PC-3 (cell line): ENCODE measurements around the gene CHSY1.

Experiments used
- CTCF ChIP-seq: fragments of 300-600 bp; sonication (generic); conservative IDR thresholded peaks from 2 replicates; pipeline ENCODE4 v1.5.1; 2017; ENCODE audit warnings: antibody characterized with exemption, low read depth, mild to moderate bottlenecking, low read length
- EZH2 ChIP-seq: fragments of 300-600 bp; sonication (generic); IDR thresholded peaks from one replicate; pipeline ENCODE4 v1.6.1; 2017; ENCODE audit warnings: antibody characterized with exemption, mild to moderate bottlenecking, low read length; ENCODE audit not compliant: unreplicated experiment

- TF ChIP-seq EZH2 (no peak), CTCF (no peak)
Observed at GRCh38 chr15:101167753-101168462, 83.9 kb downstream of the CHSY1 start.
